Stimulated activated CD8-positive, alpha-beta memory T cell treated with anti-CD3 and anti-CD28 coated beads, Interleukin-7, amount 100 ng/mL, for 24 hours (primary cell): ENCODE results near the gene RSPO4.

Experiments
- DNase-seq: peaks from one replicate; pipeline ENCODE4 v3.0.0-alpha.2; 2020; ENCODE audit warnings: low read depth

The RSPO4 gene

DNA sequence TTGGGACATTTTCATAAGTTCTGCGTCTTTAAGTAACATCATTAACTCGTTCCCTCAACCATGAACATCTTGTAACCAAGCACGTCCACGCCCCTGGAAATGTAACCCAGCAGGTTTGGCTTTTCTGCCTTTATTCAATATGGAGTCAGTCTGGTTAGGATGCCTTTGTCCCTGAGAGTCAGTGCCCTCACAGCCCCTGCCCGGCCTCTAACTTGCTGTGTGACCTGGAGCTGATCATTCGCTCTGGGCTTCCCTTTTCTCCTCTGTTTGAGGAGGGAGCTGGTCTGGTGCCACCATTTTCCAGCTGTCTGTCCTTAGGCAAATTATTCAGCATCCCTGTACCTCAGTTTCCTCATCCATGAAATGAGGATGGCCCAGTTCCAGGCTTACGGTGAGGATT lies 59.5 kb downstream of the RSPO4 start:
- DNase-seq: no peak

DNA sequence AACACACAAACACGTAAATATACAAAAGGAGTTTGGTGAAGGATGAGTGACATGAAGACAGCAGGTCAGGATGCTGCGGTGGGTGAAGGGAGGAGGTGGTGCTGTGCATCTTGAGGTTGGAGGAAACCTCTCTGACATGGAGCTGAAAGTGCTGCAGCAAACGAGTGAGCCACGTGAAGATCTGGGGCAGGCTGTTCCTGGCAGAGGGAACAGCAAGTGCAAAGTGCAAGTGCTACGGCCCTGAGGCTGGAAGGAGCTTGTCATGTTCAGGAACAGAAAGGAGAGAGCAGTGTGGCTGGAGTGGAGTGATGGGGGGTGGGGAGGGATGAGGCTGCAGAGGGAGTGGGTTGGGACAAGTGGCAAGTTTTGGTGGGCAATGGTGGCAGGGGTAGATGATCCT lies 61.2 kb downstream of the RSPO4 start:
- no peak for DNase-seq

DNA sequence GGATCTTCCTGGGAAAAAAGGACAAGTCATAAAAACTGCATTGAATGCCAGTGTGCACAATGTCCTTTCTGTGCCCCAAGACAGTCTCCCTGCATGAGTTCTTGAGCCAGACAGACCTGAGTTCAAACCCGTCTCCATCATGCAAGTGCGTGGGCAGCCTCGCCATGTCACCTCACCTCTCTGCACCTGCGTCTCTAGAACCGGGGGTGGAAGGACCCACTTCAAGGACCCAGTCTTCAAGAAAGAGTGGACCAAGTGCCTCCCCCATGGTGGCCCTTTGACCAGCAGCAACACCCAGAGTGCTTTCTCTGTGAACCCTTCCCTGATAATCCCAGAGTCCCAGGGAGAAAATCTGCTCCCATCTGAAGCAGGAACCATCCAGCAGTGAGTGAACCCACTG lies 62.5 kb downstream of the RSPO4 start:
- DNase-seq: no peak

DNA sequence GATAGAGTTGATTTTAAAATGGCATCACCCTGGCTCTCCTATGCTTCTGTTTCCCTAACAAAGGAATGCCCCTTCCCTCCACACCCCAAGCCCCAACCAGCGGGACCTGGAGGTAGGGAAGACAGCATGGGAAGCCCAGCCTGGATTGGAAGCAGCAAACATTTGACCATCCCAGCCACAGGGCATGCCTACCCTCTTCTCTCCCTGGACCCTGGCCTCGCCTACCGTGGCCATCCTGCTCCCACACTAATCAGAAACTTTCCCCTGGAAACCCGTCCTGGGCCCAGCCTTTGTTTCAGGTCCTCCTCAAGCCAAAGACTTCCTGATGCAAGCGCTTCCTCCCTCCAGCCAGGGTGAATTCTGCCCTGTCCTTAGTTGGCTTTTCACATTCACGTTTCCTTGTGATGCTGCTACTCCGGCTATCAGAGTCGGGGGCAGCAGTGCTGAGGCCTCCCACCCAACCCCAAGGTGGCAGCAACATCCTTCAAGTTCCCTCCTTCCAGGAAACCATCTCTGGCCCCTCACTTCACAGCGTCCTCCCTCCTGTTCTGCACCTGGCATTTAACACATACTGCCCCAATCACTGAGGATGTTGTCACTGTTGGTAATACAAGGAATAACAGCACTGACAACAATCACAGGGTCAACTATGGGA lies 67.8 kb downstream of the RSPO4 start:
- DNase-seq: no peak

DNA sequence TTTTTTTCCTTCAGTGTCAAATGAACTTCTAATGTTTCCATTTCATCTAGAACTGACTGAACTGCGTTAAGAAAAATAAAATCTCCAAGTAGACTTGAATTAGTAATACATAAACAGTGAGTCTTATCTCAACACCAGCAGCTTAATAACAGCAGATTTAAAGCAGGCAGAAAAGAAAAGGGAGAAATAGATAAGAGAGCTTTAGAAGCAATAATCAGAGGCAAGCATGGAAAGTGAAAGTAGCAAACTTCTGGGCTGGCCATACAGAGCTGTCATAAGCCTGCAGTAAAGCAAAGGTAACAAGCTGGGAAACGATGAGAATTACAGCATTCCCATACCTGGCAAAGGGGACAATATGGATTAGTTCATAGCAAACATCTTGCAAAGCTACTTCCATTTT lies 69.1 kb downstream of the RSPO4 start:
- no peak for DNase-seq

DNA sequence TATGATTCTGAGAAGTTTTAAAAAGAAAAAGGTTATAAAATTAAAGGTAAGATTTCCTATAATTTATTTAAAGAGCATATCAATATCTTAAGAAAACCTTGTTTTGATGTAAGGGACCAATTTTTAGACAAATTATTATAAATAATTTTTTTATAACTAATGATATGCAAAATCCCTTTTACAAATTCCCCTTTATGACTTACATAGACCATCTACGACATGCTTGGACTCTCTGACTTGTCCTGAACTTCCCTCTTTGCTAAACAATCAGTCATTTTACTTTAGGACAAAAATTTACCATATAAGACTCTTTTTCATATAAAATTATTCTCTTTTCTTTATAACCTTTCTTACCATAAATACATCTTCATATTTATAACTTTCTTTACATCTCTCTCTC lies 70.7 kb downstream of the RSPO4 start:
- DNase-seq: no peak

DNA sequence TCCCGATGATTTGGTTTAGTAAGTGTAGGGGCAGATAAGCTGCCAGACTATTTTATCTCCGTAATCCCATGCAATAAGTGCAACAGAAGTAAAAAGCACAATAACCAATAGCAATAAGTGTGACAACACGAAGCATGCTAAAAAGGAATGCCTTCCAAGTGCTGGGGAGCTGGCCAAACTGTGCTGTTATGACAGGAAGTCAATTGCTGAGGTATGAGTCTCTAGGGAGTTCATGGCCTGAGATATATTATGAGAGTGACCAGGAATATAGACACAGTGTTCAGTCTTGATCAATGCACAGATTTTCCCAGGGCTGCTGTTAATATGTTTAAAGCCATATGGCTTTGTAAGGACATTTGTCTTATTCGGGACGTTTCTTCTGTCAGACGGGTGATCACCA lies 75.4 kb downstream of the RSPO4 start:
- DNase-seq: no peak

DNA sequence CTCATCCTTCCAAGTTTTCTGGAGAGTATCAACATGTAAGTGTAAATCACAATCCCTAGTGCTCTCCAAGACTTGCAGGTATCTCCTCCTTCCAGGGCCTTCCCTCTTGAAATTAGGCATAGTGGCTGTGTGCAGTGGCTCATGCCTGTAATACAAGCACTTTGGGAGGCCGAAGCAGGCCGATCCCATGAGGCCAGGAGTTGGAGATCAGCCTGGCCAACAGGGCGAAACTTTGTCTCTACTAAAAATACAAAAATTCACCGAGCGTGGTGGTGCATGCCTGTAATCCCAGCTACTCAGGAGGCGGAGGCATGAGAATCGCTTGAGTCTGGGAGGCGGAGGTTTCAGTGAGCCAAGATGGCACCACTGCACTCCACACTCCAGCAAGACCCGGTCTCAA lies 76.6 kb downstream of the RSPO4 start:
- DNase-seq: no peak

DNA sequence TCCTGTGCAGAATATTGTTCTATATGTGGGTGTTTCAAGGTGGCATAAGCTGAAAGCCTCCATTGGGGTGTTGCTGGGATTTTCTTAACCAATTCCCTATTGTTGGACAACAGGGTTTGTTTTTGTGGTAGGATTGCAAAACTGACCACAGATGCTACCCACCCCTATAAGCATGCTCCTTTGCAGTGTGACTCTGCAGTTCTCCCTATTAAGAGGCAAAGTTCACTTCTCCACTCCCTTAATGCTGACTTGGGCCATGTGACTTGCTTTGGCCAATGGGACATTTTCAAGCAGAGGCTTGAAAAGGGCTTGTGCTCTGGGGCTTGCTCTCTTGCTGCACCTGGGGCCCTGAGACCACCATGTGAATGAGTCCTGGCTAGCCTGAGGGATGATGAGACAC lies 77.5 kb downstream of the RSPO4 start:
- no peak for DNase-seq

DNA sequence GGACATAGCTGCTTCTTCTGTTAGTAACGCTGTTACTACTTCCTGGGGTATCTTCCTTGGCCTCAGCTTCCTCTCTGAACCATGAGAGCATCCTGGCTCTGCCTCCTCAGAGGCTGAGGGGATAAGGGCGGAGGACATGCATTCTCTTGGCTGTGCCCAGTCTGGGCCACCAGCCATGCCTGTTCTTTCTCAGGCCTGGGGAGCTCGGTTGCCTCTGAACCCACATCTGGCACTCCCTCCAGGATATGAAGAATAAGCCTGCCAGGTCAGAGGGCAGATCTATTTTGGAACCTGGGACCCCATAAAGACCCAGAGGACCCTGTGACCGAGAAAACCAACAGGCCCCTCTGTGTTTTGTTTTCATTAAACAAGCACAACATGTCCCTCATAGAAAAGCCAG lies 79.3 kb downstream of the RSPO4 start:
- DNase-seq: no peak

DNA sequence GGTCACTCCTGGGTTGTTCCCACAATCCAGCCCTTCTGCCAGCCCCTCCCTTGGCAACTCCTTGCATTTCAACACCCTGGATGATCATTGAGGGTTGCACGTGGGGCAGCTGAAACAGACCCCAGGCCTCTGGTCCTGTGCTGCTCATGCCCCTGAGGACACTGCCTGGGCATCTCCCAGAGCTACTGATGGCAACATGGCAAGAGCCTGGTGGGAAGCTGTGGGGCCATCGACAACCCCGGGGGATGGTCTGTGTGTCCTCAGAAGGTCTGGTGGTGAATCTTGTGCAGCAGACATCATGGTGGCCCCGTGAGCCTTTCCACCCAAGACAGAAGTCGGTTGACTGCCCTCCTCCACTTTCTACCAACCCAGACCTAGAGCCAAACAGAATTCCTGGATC lies 81.0 kb downstream of the RSPO4 start:
- DNase-seq: no peak

DNA sequence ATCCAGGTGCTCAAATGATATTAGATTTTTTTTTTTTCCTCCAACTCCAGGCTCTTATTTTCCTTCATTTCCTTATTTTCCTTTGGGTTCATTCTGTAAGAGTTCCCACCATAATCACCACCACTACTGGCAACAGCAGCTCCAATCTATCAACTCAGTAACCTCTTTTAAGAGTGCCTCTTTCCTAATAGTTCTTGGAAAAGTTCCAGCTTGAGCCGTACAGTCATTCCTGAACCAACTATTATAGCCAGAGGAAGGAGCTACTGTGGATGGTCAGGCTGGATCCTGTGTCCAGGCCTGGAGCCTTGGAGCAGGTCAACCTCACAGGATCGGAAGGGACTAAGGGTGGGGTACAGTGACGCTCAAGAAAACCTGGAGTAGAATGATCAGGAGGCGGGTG lies 81.8 kb downstream of the RSPO4 start:
- DNase-seq: no peak

DNA sequence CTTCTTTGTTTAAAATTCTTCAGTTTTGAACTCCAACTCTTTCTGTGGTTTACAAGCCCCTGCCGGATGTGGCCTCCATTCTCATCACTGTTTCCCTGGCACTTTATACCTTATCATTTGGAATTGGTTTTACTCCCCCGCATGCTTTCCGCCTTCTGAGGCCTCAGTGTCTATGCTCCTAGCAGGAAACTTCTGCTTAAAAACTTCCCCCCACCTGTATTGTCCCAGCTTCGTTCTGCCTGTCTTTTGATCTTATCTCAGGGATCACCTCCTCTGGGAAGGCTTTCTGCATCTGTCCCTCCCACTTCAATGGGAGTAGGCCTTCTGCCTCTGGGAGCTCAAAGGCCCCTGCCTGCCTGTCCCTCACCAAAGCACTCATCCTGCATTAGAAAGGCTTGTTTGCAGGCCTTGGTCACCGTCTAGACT lies 82.6 kb downstream of the RSPO4 start:
- DNase-seq: no peak

DNA sequence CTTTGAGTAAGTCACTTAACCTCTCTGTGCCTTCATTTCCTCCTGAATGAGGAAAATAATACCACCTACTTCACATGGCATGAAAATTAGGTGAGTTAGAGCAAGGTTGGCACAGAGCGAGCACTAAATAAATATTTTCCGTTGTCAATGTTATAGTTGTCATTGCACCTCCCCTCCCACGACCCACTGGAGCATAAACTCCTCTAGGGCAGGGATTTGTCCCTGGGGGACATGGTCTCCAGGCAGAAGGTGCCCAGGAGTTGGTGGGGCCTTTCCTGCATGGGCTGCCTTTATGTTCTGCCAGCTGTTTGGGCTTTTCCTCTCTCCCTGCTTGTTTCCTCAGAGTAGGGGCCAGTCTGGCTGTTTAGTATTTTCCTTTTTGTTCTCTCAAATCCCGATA lies 84.7 kb downstream of the RSPO4 start:
- DNase-seq: no peak

DNA sequence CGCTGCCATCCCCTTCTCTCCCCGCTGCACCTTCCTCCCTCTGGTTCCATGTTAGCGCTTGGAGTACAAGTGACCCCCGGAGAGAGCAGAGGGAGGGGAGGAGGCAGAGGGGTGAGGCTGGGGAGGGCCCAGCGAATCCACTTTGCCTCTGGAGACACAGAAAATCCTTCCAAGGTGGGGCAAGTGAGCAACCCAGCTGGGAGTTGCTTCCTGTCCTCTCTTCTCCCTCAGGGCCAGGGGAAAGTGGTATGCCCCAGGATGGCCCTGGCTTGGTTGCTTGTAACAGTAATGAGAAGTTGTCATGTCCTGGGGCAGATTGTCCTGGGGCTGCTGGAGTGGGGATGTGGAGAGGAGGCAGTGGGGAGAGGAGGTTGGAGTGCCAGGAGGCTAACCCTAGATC lies 85.3 kb downstream of the RSPO4 start:
- no peak for DNase-seq

DNA sequence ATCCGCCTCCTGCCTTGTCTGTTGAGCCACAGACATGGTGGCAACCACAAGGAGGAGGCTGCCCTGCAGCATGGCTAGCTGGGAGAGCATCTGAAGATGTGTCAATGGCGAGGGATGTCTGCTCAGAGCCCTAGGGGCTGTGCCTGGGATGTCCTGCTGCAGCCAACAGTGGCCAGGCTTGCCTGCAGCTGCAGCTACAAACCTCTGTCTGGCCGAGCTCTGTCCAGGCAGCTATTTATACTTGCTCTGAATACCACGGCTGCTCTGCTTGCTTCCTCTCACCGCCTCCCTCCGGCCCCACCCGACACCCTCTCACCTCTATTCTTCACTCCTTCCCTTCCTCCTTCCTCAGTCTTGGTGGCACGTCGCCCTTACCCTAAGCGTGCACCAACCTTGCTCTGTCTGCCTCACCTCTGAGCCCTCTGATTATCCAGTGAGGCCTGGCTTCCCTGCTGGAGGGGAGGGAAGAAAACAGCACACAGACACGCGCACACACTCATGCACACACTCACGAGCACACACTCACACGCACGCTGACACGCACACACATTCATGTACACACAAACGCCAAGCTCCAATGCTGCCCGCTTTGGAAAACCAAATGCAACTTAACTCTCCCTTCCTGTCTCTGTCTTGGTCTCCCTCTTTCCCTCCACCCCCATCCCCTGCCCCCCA lies 85.8 kb downstream of the RSPO4 start, which contains the start of gene ANGPT4:
Gene ANGPT4 (minus strand): TSS at position 210 of the 675 bp plus-strand sequence. CDS start 120 bp downstream, at position 90.
- DNase-seq: no peak

DNA sequence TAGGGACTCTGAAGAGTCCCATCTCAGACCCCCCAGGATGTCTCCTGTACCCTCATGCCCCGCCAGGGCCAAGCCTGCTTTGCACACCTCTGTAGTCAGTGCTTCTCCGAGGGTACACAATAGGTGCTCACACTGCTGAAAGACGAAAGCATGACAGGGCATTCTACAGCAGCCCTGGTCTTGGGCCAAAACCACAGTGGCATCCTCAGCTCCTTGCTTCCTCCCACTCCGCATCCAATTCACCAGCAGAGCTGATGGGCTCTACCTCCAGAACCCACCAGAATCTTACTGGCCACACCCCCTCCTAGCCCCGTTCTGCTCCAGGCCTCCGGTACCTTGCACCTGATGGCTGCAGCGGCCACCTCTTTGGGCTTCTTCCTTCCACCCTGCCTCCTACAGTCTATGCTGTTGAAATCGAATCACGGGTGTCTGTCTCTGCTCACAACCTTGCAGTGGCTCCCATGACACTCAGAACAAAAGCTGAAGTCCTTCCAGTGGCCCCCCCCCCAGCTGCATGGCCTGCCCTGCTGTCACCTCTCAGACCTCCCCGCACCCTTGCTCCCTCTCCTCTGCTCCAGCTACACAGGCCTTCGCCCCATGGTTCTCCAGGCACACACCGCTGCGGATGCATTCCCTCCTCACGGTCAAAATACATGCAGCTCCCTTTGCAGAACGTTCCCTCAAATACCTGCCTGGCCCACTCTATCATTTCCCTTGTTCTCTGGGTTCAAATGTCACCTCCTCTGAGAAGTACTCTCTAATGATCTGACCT lies 87.2 kb downstream of the RSPO4 start:
- no peak for DNase-seq

DNA sequence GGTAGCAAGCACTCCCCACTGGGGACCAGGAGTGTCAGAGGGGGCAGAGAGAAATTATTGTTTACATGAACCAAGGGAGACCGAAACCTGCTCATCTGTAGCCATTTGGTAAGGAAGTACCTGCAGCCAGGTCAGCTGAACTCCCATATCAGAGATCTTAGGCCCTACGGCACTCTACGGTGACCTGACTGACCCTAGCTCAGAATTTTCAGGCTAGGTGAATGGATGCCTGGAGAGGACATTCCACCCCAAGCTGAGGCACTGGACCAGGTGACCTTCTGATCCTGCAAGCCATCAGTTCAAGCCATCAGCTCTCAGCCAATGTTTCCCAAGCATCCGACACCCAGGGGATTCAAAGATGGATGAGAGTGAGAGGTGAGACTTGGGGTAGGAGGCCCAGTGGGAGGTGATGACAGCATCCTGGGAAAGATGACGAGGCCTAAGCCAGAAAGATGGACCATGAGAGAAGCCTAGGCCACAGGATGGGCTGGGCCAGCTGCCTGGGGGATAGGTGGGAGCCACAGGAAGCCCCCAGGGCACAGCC lies 88.7 kb downstream of the RSPO4 start:
- no peak for DNase-seq

DNA sequence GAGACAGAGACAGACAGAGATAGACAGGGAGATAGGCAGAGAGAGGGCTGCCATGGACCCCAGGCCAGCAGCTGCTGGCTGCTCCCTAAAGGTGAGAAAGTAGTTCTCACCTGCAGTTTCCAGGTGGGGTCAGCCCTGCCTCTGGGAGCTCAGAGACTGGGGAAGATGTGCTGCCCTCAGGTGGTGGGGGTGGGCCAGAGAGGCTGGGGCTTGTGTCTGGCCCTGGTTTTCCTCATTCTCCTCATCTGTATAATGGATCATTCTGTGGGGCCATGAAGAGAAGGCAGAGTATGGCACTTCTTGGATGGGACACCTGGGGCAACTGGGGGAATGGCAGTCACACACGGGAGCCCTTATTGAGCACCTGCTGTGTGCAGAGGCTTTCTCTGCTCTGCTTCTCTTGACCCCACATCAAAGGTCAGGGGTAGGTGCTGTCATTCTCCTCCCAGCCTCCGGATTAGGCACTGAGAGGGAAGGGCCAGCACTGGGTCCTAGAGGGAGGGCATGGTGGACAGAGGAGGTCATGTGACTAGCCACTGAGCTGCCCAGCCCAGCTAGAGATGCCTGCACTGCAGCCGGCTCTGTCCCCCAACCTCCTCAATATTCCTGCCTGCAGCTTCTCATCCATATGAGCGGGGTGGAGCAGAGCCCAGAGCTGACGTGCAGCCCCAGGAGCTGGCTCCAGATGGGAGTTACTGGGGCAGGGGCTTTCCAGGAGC lies 90.1 kb downstream of the RSPO4 start:
- DNase-seq: no peak

DNA sequence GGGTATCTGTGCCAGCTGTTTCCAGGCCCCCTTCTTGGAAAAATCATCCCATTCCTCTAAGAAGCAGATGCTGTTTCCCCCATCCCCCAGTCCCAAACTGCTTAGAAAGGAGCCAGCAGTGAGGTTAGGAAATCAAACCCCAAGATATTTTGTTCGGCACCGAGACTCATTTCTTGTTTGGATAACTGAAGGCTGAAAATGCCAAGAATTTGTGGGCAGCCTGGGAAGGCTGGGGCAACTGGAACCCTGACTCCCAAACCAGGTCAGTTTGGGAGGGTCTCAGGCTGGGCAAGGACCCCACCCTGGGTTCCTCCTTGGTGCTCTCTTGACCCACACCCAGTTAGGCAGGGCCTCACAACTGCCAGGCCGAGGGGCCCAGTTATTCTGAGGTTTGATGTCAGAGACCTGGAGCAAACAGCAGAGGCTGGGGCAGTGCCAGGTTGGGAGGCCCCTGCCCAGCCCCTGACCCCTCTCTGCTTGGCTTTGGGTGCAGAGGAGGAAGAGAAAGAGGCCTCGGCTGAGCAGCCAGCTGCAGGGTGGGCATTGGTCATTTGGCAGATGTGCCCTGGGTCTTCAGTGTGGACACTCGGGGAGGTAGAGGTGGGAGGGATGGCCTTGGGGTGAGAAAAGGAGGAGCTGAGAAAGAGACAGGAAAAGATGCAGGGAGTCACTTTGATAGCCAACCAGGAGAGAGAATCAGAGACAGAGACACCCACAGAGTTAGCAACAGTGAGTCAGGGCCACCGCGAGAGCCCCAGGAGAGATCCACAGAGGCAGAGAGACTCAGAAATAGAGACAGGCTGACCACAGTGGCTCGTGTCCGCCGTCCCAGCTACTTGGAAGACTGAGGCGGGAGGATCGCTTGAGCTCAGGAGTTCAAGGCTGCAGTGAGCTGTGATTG lies 91.0 kb downstream of the RSPO4 start:
- DNase-seq: no peak
